Head of caudate nucleus (tissue), 42 donors: ENCODE data around the gene HCN4.

Experiments
- DNase-seq, 42 donors: peaks; one replicate each; pipeline versions ENCODE4 v3.0.0 to v3.0.0-alpha.2; 2020 to 2021; ENCODE audit warnings: mixed read lengths in 7 of 42
- intact Hi-C: fragments of 100-400 bp; cut with DNase I; formaldehyde crosslinking; loops from one replicate; pipeline ENCODE4 v1.15.0; 2022

The HCN4 gene

GRCh38 chr15:73331991-73332925 is 36.5 kb downstream of the HCN4 start:
- DNase-seq: no peak
- intact Hi-C loops: no loop called here

- intact Hi-C loops: no loop called here
- DNase-seq: no peak
Measured at GRCh38 chr15:73331501-73331900, 37.3 kb downstream of the HCN4 start.

DNA sequence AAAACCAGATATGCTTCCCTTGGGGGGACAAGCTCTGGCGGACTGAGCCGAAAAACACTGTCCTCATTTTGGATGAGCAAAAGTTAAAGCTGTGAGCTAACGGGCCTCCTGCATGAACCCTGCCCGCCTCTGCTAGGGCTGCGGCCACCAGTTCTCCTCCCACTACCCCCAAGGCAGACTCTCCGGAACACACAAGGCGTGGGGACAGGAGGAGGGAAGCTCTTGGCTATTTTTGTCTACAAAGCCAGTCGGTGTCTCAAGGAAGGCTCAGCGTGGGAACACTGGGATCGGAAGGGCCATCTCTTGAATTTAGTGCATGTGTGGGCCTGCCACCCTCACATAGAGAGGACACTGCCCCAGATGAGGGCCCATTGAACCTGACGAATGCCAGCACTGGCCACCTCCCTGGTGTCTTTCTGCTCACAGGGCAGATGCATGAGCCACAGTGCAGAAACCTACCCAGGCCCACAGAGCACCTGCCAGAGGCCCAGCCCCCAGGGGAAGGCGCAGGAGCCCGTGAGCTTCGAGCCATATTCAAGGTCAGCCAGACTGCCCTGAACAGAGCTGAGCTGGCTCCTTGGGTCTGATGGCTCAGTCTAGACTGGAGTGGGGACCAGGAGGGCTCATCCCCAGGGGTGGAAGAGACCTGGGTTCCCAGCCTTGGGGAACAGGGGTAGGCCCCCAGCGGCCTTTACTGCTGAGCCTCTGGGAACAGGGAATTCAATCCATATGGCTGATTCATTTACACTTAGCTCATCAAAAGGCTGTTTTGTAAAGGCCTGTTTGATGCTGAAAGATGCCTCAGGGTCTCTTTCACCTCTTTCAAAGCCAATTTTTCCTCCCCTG is 38.3 kb downstream of the HCN4 start:
- intact Hi-C loops: no loop called here
- DNase-seq: no peak

DNA sequence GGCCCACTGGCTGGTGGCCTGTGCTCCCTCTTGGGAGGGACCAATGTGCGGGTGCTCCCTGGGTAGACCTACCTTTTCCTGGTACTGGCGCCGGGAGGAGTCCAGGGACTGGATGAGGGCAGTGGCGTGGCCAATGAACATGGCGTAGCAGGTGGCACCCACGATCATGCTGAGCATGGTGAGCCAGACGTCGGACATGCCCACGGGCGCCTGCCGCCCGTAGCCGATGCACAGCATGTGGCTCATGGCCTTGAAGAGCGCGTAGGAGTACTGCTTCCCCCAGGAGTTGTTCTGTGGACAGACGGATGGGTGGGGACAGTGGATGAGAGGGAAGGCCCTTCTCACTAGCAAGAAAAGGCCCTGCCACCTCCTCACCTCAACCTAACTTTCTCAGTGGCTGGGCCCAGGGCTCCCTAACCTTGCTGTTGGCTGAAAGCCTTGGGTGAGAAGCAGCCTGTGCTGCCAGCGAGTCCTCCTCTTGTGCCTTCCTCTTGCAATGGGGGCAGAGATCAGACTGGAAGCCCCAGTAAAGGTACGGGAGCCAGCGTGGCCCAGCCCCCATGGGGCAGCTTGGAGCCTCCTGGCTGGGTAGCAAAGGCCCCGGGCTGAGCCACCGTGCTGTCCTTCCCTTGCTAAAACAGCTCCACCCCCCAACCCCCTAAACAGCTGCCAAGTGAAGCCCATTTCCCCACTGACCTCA is 39.1 kb downstream of the HCN4 start:
- DNase-seq: no peak

DNA sequence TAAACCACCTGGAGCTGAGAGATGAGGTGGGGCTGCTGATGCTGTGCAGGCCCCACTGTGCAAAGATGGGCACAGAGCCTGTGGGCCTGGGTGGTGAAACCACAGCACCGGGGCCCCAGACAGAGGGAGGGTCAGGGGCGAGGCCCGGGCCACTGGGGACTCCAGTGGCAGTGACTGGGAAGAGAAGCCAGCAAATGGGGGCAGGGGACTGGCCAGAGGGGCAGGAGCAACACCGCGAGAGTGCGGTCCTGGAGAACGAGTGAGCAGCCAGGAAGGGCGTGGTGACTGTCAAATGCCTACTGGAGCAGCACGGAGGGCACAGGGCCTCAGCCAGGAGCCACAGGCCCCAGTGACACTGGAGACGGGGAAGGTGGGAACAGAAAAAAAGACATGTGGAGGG is 39.8 kb downstream of the HCN4 start:
- DNase-seq: no peak
- intact Hi-C loops: no loop called here

More for the DNA sequence above, 39.1 kb downstream of the HCN4 start:
- intact Hi-C loops: no loop called here

DNA sequence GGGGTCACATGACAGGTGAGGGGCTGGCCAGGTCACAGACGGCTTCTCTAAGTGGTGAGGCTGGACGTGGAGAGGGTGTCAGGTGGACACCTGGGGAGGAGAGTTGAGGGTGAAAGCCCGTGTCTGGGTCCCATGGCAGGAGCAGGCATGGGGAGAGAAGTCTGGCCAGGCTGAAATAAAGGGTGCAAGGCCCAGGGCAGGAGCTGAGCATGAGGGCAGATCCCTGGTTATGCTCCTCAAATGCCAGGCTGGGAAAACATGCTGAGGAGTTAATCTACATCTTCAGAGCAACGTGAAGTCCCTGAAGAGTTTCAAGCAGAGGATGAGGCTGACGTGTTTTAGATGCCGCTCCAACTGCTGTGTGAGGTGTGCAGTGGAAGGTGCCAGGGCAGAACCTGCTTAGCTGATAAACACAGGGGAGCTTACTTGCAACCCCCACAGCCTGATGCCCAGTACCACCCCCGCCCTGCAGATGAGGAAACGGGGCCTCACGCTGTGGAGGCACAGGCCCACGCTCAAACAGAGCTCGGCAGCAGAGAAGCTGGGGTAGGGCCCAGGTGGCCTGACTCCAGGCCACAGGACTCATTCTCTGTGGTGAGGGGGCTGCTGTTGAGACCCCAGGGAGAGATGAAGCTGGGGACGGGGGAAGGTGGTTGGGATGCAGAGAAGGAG is 40.5 kb downstream of the HCN4 start:
- no peak for DNase-seq
- intact Hi-C loops: no loop called here

DNA sequence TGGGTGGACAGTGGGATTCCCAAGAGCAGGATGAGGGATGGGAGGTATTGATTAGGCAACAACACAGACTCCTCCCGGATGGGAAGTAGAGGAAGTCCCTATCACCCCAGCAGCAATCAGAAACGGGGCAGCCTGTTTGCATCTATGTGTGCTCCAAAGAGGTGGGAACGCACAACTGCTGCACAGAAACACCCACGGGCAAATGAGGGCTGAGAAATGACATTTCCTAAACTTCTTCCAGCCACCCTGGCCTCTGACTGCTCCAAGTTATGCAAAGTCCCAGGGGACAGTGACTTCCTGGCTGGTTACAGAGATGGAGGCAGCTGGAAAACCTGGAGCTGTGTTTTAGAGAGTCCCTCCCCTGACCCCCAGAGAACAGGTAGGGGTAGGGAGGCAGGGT is 42.6 kb downstream of the HCN4 start:
- intact Hi-C loops: no loop called here
- no peak for DNase-seq

GRCh38 chr15:73325191-73325861 is 43.4 kb downstream of the HCN4 start:
- intact Hi-C loops: no loop called here
- peak in 1 of 42 donors; percentile 26 for DNase-seq

GRCh38 chr15:73324496-73325170 is 44.1 kb downstream of the HCN4 start:
- DNase-seq: no peak
- intact Hi-C loops: no loop called here

DNA sequence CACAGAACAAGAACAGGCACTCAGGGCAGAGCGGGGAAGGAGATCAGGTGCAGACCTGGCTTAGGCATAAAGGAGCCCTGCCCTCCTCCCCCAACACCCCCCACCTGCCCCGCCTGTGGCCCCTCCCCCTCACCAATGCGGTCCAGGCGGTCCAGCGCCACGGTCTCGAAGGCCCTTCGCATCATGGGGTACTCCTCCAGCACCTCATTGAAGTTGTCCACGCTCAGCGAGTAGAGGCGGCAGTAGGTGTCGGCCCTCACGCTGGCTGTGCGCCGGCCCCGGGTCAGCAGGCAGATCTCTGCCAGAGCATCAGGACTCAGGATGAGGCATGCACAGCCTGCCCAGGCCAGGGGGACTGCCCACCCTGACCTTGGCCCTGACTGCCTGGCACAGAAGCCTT is 44.8 kb downstream of the HCN4 start:
- intact Hi-C loops: no loop called here
- peak in 1 of 42 donors; percentile 12 for DNase-seq

DNA sequence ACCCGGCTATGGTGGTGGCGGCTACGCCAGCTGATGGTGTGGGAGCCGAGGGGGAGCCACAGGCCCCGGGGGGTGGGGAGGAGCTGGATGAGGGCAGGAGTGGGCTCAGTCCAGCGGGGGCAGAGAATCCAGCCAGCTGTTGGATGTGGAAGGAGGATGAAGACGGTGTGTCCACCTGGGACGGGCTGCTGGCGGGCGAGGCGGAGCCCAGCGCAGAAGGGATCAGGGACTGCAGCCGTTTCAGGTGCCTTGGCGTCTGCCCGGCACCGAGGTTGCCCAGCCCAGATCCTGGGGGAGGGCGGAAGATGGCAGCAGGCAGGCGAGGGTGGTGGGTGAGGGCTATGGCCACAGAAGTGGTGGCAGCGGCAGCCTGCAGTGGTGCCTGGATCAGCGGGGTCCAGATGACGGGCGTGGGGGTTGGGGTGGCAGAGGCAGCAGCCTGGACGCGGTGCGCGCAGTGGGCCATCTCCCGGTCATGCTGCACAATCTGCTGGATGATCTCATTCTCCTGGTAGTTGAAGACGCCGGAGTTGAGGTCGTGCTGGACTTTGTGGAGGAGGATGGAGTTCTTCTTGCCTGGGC is 45.3 kb downstream of the HCN4 start:
- intact Hi-C loops: no loop called here
- no peak for DNase-seq

GRCh38 chr15:73322665-73323373 is 45.9 kb downstream of the HCN4 start:
- DNase-seq: no peak

GRCh38 chr15:73321496-73322450 is 47.0 kb downstream of the HCN4 start:
- peak in 1 of 42 donors; percentile 1 for DNase-seq
- intact Hi-C loops: no loop called here

More at GRCh38 chr15:73322665-73323373, 45.9 kb downstream of the HCN4 start:
- intact Hi-C loops: no loop called here

- no peak for DNase-seq
- intact Hi-C loops: no loop called here
Measured at GRCh38 chr15:73320619-73321180, 48.1 kb downstream of the HCN4 start.

GRCh38 chr15:73319460-73320245 is 49.1 kb downstream of the HCN4 start:
- DNase-seq: peak in 1 of 42 donors; percentile 16
- intact Hi-C loops: no loop called here
